Measurements from ENCODE around the gene PGAP1.

PGAP1 gene

DNA sequence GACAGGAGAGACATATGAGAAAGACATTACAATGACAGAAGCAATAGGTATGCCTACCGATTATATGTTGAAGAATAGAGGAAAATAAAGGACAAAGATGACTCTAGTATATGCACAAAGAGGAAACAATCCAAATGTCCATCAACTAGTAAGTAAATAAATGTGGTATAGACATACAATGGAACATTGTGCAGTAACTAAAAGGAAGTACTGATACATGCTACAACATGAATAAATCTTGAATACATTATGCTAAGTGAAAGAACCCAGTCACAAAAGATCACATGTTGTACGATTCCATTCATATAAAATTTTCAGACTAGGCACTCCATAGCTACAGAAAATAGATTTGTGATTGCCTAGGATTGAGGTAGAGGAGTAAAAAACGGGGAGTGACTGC lies 28.5 kb upstream of the PGAP1 start:
- no peak for DNase-seq (ENCODE audit: low read depth)
- no peak overlapping the region for H3K4me3 ChIP-seq (ENCODE audit: low read depth, low read length)

DNA sequence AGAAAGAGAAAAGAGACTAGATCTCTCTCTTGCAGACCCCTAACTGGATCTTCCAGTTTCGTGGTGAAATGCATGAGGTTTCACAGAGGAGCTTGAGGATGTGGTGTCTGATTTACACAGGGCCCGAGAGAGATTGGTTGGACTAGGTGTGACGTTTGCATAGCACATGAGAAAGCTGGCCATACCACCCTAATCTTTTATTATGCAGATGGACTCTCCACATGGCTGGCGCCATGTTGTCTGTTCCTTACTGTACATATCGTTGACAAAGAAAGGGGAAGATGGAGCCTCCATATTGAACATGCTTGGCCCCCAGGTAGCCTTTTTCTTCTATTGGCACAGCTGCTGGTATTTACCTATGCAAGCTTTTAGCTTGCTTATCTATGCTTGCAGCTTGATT lies 27.5 kb upstream of the PGAP1 start:
- DNase-seq (ENCODE audit: low read depth): no peak
- no peak overlapping the region for H3K4me3 ChIP-seq (ENCODE audit: low read depth, low read length)

DNA sequence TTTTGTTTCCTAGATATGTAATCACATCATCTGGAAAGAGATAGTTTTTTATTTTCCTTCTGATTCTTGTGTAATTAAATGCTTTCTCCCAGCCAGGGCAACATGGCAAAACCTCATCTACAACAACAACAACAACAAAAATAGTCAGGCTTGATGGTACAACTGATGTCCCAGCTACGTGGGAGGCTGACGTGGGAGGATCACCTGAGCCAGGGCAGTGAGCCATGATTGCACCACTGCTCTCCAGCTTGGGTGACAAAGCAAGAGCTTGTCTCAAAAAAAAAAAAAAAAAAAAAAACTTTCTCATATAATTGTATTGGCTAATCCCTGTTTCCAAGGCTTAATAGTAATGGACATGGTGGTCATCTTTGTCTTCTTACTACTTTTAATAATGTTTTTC lies 26.4 kb upstream of the PGAP1 start:
- no peak overlapping the region for H3K4me3 ChIP-seq (ENCODE audit: low read depth, low read length)
- DNase-seq (ENCODE audit: low read depth): no peak

DNA sequence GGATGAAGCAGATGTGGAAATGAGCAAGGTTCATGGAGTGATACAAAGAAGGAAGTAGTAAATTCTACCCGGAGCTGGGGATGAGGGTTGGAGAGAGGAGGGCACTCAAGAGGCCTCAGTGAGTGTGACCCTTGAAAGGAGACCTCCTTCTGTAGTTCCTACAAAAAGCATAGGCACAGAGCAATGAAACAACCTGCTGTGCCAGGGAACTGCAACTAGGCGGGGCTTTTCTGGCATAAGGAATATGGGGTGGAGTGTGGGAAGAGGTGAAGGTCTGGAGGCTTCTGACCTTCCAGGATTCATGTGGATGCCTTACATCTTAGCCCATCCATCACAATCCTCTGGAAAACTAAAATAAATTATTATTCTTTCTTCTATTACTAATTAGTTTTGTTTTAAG lies 25.5 kb upstream of the PGAP1 start:
- DNase-seq (ENCODE audit: low read depth): no peak
- no peak overlapping the region for H3K4me3 ChIP-seq (ENCODE audit: low read depth, low read length)

DNA sequence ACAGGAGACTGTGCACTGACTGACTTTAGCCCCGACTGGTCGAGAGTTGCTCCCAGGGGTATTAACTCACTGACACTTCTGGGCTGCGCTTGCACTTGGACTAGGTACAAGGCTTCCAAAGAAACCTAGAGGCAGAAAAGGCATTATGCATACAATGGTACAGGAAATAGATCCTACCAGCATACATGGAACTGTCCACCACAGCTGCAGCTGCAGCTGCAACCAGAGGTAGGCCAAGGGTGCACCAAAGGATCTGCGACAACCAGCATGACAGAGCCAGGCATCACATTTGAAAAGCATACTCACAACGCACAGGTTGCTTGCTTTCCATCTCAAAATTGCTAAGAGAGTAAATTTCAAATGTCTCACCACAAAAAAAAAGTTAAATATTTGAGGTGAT lies 22.6 kb upstream of the PGAP1 start:
- H3K4me3 ChIP-seq (ENCODE audit: low read depth, low read length): no peak overlapping the region
- no peak for DNase-seq (ENCODE audit: low read depth)

DNA sequence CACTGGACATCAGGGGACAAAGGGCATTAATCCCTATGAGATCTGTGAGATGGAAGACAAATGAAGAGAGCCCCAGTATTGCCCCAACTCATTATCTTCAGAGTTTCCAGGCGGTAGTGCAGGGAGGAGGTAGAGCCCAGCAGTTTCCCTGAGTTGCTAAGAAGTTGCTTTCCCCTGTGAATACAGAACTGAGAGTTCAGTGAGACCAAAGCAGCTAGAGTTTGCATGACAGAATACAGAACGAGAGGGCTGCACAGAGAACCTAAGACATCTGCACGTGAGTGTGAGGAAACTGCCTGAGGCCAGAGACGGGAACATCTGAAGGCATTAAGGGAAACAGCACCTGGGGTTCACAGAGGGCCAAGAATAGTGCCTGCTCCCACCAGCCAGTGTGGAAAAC lies 18.1 kb upstream of the PGAP1 start:
- H3K4me3 ChIP-seq (ENCODE audit: low read depth, low read length): no peak overlapping the region
- no peak for DNase-seq (ENCODE audit: low read depth)

DNA sequence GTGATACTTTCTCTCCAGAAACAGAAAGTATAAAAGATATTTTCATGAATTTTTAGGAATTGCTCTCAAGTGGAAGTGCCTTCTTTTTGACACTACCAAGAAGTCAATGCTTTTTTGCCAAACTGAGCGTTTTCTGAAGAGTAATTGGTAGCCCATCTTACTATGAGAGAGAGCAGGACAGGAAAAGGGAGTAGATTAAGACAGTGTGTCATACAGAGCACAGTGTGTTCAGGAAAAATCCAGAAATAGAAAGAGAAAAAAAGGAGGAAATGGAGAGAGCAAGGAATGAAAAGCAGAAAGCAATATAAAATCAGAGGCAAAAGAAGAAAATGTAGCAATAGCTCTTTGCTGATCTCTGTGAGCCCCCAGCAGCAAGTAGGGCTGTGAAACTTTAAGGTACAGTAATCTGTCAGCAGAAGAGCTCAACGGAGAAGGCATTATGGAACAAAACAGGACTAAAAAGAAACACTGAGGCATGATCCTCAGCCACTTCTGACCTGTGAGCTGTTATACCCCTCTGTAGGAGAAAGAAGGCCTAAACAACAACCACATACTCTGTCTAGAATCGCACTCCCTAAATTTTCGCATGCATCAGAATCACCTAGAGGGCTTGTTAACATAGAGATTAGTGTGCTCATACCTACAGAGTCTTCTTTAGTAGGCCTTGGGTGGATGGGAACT lies 15.0 kb upstream of the PGAP1 start:
- no peak overlapping the region for H3K4me3 ChIP-seq (ENCODE audit: low read depth, low read length)
- DNase-seq (ENCODE audit: low read depth): no peak

DNA sequence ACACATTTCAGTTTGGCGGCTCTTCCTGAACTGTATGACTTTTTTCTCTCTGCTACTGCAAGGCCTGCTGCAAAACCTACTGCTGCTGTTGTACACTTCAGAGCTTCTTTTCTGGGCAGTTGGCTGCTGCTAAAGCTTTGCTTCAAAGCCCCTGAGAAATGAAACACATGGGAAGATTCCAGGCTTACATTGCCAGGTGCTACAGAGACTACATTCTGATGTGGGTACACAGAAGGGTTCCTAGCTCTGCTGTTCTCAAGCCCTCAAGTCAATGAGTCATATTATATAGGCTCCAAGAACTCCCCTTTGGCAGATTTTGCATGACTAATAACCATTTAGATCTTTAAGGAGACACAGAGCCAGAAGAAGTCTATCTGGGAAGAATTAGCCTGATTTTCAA lies 12.9 kb upstream of the PGAP1 start:
- H3K4me3 ChIP-seq (ENCODE audit: low read depth, low read length): no peak overlapping the region
- peak; percentile 82 for DNase-seq (ENCODE audit: low read depth)

DNA sequence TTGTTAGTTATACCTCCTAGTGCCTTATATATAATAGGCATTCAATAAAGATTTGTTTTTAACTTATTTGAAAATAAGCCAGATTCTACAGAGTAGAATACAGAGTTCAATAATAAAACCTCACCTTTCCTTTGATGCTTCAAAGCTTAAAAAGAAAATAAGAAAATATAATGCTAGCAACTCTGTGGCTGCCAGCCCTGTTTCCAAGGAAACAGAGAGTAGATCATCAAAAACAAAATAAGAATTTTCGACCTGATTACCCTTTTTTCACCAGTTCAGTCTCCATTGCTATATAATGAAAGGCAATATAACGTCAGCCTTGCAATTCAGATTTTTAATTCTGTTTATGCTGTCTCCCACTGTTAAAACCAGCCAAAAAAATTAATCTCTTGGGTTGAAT lies 8.9 kb upstream of the PGAP1 start:
- no peak for DNase-seq (ENCODE audit: low read depth)

DNA sequence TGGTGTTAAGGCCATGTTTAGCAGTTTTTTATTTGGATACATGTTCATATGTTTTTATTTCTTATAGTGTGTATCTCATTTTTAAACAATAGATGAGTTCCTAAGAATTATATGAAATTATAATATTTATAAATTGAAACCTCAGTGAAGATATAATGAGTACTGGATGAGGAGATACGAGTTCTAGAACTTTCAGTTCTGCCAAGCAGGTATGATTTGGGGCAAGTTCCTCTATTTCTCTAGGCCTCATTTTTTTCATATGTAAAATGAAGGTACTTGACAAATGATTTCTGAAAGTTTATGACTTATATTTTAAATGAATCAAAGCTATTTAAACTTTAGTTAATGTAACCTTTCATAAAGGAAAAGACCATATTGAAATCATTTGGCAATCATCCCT lies 8.2 kb upstream of the PGAP1 start:
- DNase-seq (ENCODE audit: low read depth): no peak
- H3K4me3 ChIP-seq (ENCODE audit: low read depth, low read length): no peak overlapping the region

More for the DNA sequence above, 8.9 kb upstream of the PGAP1 start:
- no peak overlapping the region for H3K4me3 ChIP-seq (ENCODE audit: low read depth, low read length)

DNA sequence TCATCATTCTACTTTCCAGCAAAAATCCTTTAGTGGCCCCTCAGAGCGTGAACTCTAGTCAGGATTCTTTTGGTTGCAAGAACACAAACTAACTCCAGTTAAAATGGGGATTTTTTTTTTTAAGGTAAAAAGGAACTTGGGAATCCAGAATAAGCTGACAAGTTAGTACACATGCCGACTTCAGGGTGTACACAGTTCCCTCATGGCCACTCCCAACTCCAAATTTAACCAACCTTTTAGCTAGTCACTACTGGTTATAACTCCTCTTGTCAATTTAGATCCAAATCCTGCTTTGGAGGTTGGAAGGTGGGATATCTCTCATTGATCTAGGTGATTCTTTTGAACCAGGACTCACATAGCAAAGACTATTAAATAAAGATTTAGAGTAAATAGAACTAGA lies 5.0 kb upstream of the PGAP1 start:
- no peak overlapping the region for H3K4me3 ChIP-seq (ENCODE audit: low read depth, low read length)
- DNase-seq (ENCODE audit: low read depth): no peak

DNA sequence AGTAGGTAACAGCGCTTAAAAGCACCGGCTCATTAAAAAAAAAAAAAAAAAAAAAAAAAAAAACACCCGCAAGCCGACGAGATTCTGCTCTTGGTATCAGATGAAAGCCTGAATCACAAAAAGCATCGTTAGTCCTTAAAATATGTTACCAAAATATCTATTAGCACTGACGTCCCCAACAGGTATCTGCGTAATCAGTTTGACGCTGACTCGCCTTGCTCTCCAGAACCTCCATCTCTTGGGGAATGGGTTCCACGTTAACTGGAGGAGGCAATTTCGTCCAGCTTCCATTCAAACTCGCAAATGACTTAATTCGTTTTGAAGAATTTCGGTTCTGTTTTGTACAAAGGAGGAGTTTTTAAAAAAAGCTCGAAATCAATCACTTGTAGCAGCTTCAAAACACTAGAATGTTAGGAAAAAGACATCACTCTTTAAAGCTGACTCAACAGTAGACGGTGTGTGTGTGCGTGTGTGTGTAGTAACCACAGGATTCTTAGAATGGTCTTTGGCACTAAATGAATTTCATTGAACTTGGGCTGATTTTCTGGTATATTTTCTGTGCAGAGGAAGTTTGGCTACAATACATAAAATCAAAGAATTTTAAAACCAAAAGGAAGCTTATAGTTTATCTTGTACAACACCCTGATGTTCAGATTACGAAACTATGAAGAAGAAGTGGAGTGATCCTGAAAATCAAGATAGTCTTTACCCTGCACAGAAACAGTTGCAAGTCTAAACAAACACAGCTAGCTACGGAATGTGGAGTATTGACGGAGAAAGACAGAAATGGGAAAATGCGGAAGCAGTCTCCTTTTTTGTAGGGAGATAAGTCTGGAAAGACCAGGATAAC lies 1.1 kb upstream of the PGAP1 start:
- peak overlapping the region; percentile 98 for H3K4me3 ChIP-seq (ENCODE audit: low read depth, low read length)
- peak; percentile 80 for DNase-seq (ENCODE audit: low read depth)

DNA sequence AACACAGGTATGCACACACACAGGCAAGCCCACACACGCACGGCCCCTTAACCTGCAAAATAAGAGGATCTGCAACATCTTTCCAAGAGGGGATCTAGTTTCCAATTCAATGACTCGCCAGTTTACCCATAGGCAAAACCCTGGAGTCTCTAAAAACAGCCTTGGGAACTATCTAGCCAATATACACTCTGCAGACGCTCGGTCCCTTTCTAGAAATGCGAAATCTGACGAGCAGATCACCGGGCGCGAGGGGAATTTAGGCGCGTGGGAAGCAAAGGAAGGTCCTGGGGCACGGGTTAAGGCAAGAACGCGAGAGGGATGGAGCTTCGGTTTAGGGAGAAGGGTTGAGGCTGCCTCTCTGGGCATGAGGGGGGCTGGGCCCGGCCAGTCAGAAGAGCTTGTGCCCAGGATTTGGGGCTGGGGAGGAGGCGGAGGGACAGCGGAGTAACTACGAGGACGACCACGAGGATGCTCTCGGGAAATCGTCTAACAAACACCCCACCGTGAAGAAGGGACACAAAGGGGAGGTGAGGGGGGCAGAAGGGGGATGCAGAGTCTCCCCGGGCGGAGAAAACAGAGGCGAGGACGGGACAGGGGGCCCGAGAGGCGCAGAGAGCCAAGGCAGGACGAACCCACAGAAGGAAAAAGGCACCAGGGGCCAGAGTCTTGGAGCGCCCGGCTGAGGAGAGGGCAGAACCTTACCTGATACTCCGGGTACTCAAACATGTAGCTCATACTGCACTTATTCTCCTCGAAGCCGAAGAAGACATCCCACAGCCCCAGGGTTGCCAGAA lies 542 bp downstream of the PGAP1 start:
- DNase-seq (ENCODE audit: low read depth): no peak

DNA sequence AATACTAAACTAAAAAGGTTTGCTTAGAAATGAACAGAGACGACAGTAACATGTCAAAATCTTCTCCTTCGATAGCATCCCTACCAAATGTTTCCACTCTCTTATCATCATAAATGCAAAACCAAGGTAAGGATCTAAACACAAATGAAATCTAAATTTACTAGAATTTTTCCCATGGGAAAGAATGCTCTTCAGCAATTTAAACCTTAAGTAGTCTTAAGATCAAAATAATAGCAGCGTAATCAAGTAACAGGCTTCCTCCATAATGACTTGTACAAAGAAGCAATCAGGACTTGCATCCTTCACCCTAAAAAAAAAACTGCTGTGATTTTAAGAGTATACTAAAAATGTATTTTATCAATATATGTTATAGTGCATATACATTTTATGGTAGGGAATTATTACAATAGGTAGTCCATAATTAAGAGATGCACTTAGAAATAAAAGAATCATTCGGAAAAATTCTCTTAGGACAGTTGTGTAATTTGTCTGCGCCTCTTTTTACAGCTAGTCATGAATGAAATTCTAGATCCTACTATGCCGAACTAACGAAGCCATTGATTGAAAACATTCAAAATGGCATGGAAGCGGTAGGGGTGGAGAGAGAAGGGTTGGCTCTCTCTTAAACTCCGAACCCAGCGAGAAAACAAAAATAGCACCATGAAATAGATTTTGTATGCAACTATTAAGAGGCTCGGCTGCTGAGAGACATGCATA lies 1.3 kb downstream of the PGAP1 start:
- H3K4me3 ChIP-seq (ENCODE audit: low read depth, low read length): peak overlapping the region; percentile 98
- no peak for DNase-seq (ENCODE audit: low read depth)

More for the DNA sequence above, 542 bp downstream of the PGAP1 start:
- peak overlapping the region; percentile 98 for H3K4me3 ChIP-seq (ENCODE audit: low read depth, low read length)

DNA sequence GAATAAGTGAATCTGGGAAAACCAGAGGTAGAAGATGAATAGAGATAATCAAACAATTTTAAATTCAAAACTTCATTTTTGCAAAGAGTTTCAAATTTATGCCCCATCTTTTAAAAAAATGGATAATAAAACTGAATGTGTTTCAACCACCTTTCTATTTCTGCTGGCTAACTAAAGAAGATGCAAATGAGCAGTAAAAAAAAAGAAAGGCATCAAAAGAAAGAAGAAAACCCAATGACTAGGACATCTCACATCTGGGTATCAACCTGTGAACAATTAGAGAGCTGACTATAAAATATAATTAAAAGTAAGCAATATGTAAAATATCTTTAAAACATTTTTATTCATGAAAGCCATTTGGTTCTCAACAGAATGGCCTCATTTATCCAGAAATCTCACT lies 2.5 kb downstream of the PGAP1 start:
- no peak for DNase-seq (ENCODE audit: low read depth)
- peak overlapping the region; percentile 0 for H3K4me3 ChIP-seq (ENCODE audit: low read depth, low read length)

DNA sequence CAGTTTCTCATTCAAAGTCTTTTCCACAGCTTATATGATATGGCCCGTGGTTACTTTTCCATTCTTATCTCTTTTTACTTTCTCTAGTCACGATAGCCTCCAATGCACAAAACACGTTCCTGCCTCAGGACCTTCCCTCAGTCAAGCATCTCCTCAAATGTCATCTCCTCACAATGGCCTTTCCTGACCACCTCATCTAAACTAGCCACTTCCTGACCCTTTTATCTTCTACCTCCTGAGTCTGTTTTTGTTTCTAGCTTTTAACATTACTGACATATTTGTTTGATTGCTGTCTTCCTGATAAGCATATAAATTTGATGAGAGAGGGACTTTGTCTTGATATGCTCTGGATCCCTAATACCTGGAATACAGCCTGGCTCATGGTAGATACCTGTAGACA lies 7.6 kb downstream of the PGAP1 start:
- DNase-seq (ENCODE audit: low read depth): no peak
- H3K4me3 ChIP-seq (ENCODE audit: low read depth, low read length): no peak overlapping the region

DNA sequence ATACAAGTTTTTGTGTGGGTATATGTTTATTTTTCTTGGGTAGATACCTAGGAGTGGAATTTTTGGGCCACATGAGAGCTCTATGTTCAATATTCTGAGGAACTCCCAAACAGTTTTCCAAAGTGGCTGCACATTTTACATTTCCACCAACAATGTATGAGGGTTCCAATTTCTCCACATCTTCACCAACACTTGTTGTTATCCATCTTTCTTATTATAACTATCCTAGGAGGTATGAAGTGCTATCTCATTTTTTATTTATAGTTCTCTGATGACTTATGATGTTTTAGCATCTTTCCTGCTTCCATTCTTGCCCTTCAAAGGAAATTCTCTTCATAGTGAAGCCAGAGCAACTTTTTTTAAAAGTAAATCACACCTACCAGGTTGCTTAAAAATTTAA lies 8.7 kb downstream of the PGAP1 start:
- no peak overlapping the region for H3K4me3 ChIP-seq (ENCODE audit: low read depth, low read length)
- DNase-seq (ENCODE audit: low read depth): no peak

DNA sequence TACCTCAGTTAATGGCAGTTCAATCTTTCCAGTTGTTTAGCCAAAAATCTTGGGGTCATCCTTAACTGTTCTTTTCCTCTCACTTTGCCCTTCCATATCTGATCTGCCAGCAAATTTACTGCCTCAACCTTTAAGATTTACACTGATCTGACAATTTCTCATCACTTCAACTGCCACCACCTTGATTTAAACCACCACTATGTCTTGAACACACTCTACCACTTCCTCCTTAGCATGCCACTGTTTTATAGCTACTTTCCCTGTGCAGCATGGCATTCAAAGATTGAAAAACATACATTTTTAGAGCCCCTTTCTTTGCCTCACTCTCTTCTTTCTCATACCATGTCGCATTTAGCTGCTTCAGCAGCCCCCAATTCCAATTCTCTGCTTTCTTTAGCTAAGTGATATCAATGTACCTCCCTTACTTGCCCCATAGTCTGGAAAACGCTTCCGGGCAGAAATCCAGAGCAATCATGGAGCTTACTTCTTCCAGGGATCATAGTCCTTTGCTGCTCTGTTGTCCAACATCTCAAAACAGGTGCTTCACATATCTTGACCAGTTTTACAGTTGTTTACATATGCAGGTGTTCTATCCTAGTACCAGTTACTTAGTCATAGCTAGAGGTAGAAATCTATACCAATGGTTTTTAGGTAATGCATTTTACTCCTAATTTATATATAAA lies 10.9 kb downstream of the PGAP1 start:
- no peak overlapping the region for H3K4me3 ChIP-seq (ENCODE audit: low read depth, low read length)
- no peak for DNase-seq (ENCODE audit: low read depth)

DNA sequence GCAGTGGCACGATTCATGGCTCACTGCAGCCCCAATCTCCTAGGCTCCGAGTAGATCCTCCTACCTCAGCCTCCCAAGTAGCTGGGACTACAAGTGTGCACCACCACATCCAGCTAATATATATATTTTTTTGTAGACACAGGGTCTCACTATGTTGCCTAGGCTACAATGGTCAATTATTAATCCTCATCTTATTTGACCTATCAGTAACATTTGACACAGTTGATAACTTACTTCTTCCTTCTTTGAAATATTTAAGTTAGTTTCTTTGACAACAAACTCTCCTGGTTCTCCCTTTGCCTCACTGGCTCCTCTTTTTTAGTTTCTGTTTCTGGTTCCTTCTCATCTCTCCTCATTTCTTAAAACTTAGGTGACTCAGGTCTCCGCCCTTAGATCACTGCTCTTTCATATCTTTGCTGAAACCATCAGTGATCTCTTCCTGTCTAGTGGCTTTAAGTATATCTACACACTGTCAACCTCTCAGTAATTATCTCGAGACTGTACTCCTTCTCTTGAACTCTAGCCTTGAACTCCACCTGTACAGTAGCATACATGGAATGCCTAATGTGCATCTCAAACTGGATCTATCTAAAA lies 11.5 kb downstream of the PGAP1 start:
- no peak overlapping the region for H3K4me3 ChIP-seq (ENCODE audit: low read depth, low read length)
- no peak for DNase-seq (ENCODE audit: low read depth)

Data from skeletal muscle cell (primary cell).